ENCODE data around the gene OTP.

OTP gene

GRCh38 chr5:77644371-77645157, 6.1 kb upstream of the OTP start:
- TF ChIP-seq, protein P1, sequence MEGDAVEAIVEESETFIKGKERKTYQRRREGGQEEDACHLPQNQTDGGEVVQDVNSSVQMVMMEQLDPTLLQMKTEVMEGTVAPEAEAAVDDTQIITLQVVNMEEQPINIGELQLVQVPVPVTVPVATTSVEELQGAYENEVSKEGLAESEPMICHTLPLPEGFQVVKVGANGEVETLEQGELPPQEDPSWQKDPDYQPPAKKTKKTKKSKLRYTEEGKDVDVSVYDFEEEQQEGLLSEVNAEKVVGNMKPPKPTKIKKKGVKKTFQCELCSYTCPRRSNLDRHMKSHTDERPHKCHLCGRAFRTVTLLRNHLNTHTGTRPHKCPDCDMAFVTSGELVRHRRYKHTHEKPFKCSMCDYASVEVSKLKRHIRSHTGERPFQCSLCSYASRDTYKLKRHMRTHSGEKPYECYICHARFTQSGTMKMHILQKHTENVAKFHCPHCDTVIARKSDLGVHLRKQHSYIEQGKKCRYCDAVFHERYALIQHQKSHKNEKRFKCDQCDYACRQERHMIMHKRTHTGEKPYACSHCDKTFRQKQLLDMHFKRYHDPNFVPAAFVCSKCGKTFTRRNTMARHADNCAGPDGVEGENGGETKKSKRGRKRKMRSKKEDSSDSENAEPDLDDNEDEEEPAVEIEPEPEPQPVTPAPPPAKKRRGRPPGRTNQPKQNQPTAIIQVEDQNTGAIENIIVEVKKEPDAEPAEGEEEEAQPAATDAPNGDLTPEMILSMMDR (IDR thresholded peaks at IDR 0.05; ENCODE audit: low read depth, low read length) = no peak
- no peak overlapping the region for H3K4me3 ChIP-seq (replicated peaks in 1 of 2; ENCODE audit: low read depth in 2 of 2, low read length in 2 of 2)
- no peak for DNase-seq (ENCODE audit: low read depth in 2 of 2)

DNA sequence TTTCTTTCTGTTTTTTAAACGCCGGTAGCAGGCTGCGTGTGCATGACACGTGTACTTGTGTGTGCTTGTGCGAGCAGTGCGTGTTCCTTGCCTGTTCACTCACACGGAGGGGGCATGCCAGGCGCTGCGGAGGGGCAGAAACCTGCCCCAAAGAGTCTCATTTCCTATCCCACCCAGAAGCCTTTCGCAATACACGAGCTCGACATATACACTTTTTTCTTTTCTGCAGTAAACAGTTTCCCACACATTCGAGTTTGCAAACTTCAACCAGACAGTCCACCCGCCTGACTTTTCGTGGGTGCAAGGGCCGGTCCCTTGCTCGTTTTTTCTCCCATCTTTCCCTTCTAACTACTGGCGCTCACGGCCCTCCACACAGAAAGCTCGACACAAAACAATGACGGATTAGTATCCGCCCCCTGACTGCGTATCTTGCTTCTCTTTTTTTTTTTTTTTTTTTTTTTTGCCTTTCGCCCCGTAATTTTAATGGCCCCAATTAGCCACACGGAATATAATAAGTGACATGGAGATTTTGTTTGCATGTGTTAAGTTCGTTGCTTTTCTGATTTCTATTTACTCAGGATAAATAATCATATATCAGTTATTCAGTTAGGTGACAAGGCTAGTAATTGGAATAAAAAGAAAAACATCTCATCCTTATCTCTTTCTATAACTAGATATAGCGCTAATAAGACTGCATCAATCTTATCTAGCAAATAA, 5.3 kb upstream of the OTP start:
- TF ChIP-seq, protein P1 (IDR thresholded peaks at IDR 0.05; ENCODE audit: low read depth, low read length) = no peak
- no peak for DNase-seq (ENCODE audit: low read depth in 2 of 2)
- no peak overlapping the region for H3K4me3 ChIP-seq (replicated peaks in 1 of 2; ENCODE audit: low read depth in 2 of 2, low read length in 2 of 2)

DNA sequence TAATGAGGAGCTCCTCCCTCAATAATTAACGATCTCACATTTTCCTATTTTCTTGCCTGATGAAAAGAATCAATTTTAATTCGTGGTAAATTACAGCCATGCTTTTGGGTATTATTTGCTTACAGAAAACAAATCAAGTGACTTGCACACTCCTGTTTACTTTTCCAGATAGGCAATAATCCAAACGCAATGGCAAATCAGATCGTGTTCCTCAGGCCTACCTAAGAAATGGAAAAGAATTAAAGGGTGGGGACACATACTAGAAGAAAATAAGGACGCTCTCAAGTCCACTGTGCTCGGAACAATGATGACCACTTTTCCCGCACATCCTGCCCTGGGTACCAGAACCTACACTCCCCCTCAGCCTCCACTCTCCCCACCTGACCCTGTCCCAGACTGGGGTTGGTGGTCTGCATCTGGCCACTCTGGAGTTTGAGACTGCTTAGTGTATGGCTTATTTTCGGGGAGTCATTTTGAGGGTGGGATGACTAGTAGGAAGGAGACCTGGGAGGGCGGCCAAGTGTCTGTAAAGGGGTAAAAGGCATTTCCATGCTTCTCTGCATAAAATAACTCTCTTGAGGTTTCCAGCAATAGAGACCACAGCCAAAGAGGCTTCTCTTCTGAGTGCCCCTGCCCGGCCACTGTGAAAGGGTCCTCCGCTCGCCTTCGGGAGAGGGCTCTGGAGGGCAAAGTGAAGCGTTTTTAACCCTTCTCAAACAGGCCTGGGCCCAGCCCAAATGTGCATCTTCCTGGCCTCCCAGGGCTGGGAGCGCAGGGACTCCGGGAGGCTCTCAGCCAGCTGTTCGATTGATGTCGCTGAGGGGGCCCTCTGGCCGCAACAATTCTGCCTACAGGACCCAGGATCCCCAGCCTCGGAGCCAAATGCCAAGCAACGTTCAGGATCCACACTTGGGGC, 4.5 kb upstream of the OTP start:
- DNase-seq (ENCODE audit: low read depth in 2 of 2) = no peak

GRCh38 chr5:77641963-77642737, 3.6 kb upstream of the OTP start:
- H3K4me3 ChIP-seq (replicated peaks in 1 of 2; ENCODE audit: low read depth in 2 of 2, low read length in 2 of 2) = no peak overlapping the region
- DNase-seq (ENCODE audit: low read depth in 2 of 2) = no peak
- TF ChIP-seq, protein P1 (IDR thresholded peaks at IDR 0.05; ENCODE audit: low read depth, low read length) = no peak

More for the DNA sequence above, 4.5 kb upstream of the OTP start:
- H3K4me3 ChIP-seq (replicated peaks in 1 of 2; ENCODE audit: low read depth in 2 of 2, low read length in 2 of 2) = no peak overlapping the region
- TF ChIP-seq, protein P1 (IDR thresholded peaks at IDR 0.05; ENCODE audit: low read depth, low read length) = no peak

DNA sequence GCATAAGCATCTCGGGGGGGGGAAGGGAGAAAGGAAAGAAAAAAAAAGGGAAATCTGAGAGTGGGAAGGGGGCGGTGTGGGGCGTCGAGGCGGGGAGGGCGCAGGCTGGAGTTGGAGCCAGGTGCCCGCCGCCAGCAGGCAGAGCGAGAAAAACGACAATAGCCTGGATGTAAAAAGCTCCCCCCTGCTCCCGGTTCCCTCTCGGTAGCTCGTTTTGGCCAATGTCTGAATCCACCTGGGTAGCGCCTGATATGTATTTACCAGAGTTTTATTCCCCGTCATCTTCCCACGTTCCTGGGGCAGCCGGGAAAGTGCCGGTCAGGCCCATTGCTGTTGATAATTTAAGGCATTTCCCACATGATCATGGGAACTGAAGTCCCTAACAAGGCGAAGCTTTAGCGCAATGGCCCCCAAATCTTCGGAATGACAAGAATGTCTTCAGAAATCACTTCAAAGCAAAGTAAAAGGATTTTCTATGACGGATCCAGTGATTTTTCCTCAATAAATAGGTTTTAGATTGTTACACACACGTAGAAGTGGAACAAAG, 3.0 kb upstream of the OTP start:
- TF ChIP-seq, protein P1 (IDR thresholded peaks at IDR 0.05; ENCODE audit: low read depth, low read length) = no peak
- no peak overlapping the region for H3K4me3 ChIP-seq (replicated peaks in 1 of 2; ENCODE audit: low read depth in 2 of 2, low read length in 2 of 2)
- no peak for DNase-seq (ENCODE audit: low read depth in 2 of 2)

Data from cardiac fibroblast (primary cell).